ENCODE data around the gene PLD1.
"Not testable (repeated sequence)": the region's sequence is repeated elsewhere in the genome, so short reads cannot be mapped to it uniquely, and the experiment has no call there.

The PLD1 gene

DNA sequence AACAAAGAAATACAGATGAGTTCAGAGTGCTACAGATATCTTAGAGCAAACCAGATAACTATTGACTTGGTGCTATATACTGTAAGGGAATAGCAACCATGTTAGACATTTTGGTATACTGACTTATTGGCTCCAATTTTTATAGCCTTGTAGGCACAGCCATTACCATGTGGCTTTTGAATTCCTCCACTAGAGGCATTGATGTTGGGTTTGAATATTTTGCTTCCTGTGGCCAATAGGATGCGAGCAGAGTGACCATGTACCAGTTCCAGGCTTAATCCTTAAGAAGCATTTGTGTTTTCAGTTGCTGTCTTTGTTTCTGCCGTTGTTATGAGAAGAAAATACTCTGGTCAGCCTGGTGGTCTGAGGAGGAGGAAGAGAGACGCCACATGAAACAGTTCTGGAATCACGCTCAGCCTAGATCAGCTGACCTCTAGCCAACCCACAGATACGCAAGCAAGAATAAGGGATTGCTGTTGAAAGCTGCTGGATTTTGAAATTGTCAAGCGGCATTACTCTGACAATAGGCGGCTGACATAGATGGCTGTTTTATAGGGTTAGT is 240.6 kb downstream of the PLD1 start:
- TF ChIP-seq, protein P1, sequence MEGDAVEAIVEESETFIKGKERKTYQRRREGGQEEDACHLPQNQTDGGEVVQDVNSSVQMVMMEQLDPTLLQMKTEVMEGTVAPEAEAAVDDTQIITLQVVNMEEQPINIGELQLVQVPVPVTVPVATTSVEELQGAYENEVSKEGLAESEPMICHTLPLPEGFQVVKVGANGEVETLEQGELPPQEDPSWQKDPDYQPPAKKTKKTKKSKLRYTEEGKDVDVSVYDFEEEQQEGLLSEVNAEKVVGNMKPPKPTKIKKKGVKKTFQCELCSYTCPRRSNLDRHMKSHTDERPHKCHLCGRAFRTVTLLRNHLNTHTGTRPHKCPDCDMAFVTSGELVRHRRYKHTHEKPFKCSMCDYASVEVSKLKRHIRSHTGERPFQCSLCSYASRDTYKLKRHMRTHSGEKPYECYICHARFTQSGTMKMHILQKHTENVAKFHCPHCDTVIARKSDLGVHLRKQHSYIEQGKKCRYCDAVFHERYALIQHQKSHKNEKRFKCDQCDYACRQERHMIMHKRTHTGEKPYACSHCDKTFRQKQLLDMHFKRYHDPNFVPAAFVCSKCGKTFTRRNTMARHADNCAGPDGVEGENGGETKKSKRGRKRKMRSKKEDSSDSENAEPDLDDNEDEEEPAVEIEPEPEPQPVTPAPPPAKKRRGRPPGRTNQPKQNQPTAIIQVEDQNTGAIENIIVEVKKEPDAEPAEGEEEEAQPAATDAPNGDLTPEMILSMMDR (IDR thresholded peaks at IDR 0.05; ENCODE audit: low read depth, low read length, missing control alignments) = no peak
- no peak overlapping the region for H3K4me3 ChIP-seq (replicated peaks; ENCODE audit: low read depth, low read length)
- DNase-seq (ENCODE audit: extremely low read depth, low read depth) = no peak

DNA sequence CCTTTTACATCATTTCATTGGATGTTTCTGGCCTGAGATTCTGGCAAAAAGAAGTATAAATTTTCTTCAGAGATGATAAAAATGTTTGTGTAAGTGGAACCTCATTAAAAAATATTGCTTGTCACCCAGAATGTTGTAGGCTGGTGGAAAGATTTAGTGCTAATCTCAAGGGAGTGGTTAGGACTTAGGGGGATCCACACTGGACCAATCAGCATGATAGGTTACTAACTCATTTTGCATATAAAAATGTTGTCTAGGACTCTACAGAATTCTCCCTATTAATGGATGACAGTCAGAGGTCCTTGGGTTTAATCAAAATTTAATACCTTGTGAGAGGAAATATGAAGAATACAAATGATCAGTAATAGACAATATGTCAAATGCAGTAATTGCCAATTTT is 241.5 kb downstream of the PLD1 start:
- DNase-seq (ENCODE audit: extremely low read depth, low read depth) = no peak
- no peak overlapping the region for H3K4me3 ChIP-seq (replicated peaks; ENCODE audit: low read depth, low read length)
- TF ChIP-seq, protein P1 (IDR thresholded peaks at IDR 0.05; ENCODE audit: low read depth, low read length, missing control alignments) = no peak

DNA sequence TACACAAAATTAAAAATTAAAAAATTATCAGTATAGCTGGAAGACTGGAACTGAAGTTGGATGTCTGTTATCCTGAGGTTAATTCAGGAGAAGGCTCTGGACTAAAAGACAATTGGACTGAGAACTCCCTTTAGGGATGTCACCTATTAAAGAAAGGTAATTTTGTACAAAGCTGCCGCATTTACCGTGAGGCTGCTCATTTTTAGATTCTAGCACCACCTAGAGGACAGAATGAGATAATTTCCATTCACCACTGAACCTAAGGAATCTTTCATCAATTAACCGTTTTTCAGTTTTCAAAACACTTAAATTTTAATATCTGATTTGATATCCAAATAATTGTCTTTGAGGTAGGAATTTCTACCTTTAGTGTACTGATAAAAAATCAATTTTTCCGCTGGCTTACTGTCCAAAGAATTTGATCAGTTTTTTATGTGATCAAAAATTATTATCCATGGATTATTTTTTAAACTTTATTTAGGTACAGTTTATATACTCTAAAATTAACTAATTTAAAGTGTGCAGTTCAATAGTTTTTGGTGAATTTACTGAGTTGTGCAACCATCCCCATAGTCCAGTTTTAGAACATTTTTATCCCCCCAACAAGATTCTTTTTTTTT is 243.4 kb downstream of the PLD1 start:
- peak; percentile 7 for DNase-seq (ENCODE audit: extremely low read depth, low read depth)
- TF ChIP-seq, protein P1 (IDR thresholded peaks at IDR 0.05; ENCODE audit: low read depth, low read length, missing control alignments) = peak; percentile 47
- H3K4me3 ChIP-seq (replicated peaks; ENCODE audit: low read depth, low read length) = no peak overlapping the region

DNA sequence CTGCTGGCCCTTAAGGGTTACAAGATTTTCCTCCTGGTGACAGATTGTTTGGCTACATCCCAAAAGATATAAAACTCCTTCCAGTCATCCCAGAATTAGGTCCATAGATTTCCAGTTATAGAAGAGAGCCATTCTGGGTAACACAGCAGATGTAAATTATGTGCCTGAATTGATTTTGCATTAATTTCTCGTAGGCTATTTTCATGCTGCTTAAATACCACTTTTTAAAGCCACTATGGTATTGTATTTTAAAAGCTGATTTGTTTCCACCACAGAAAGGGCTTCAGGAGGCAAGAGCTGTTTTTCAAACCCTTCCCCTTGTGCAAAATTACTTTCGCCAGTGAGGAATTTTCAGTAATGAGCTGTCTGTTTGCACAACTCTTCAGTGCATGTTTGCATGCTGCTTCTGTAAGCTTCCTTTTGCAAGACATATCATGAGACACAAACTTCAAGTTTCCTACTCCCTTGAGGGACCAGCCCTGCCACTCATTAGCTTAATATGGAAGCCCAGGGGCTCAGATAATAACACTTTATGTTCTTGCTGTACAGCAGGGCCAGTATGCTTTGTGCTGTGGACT is 244.7 kb downstream of the PLD1 start:
- TF ChIP-seq, protein P1 (IDR thresholded peaks at IDR 0.05; ENCODE audit: low read depth, low read length, missing control alignments) = no peak
- no peak for DNase-seq (ENCODE audit: extremely low read depth, low read depth)
- H3K4me3 ChIP-seq (replicated peaks; ENCODE audit: low read depth, low read length) = no peak overlapping the region

DNA sequence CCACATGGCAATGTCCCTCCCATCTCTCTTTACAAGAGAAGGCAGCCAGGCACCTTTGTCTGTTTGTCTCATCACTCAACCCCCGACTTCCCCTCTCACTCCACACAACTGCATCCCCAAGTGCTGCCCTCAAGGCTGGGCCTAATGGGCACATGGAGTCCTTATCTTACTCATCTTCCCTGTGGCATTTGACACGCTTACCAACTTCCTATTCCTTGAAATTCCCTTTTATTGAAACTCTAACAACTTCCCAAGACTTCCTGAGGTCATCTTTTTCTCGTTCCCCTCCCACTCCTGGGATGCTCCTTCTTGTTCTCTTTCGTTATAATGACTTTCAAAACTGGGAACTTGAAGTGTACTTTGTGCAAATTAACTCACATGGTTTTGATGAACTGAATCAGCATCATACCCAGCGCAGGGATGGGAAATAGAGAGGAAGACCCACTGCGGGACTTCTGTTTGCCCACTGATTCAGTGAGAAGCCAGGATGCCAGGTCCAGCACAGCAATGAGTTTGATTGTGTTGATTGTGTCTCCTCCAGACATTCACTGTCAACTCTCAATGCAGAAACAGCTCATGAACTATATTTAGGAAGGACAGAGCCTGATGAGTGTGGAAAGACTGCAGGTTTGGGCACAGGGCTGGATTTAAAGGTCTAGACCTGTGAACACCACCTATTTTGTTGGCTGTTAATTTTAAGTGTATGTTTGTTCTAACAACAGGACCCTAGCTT is 245.4 kb downstream of the PLD1 start:
- TF ChIP-seq, protein P1 (IDR thresholded peaks at IDR 0.05; ENCODE audit: low read depth, low read length, missing control alignments) = no peak
- DNase-seq (ENCODE audit: extremely low read depth, low read depth) = no peak
- no peak overlapping the region for H3K4me3 ChIP-seq (replicated peaks; ENCODE audit: low read depth, low read length)

DNA sequence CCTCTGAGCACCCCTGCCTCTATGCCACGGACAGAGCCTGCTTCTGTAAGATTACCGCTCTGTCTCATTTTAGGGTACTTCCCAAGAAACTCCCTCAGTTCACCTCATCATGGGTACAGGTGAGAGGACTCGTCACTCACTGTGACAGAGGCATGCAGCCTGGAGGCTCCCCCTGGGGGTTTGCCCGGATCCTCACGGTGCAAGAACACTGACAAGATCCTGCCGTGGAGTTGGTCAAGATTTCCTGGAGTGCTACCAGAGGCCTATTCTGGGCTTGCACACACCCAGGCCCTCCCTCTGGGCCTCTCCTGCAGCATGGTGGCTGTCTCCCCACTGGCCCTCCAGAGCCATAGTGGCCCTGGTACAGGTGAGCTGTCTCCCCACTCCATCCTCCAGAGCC is 247.0 kb downstream of the PLD1 start:
- no peak for DNase-seq (ENCODE audit: extremely low read depth, low read depth)
- TF ChIP-seq, protein P1 (IDR thresholded peaks at IDR 0.05; ENCODE audit: low read depth, low read length, missing control alignments) = no peak
- no peak overlapping the region for H3K4me3 ChIP-seq (replicated peaks; ENCODE audit: low read depth, low read length)

DNA sequence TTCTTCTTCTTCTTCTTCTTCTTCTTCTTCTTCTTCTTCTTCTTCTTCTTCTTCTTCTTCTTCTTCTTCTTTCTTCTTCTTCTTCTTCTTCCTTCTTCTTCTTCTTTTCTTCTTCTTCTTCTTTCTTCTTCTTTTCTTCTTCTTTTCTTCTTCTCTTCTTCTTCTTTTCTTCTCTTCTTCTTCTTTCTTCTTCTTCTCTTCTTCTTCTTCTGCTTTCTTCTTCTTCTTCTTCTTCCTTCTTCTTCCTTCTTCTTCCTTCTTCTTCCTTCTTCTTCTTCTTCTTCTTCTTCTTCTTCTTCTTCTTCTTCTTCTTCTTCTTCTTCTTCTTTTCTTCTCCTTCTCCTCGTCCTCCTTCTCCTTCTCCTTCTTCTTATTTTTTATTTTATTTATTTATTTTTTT is 247.8 kb downstream of the PLD1 start:
- H3K4me3 ChIP-seq (replicated peaks; ENCODE audit: low read depth, low read length); DNase-seq (ENCODE audit: extremely low read depth, low read depth): not testable (repeated sequence)

Measured in HFF-Myc (cell line).